Panc1 (cell line): ENCODE measurements around the gene MORC4. TPM values are rescaled to one million over a fixed set of nuclear protein-coding genes. Genes with fewer than 3 reads are reported as not detected.
A peak's percentile ranks its signal among the peaks of the same experiment; 100 is the strongest.

Experiments used
- ATAC-seq: fragments of 200-7000 bp; cut with Tn5 transposase; 2 replicates; pipeline ENCODE4 v1.9.1; 2020; ENCODE audit warnings: mild to moderate bottlenecking, moderate library complexity
- BruUV-seq: library from RNA; stranded (reverse); fragments of 400-500 nt; replicated peaks from 2 replicates; lab custom pipeline; 2021; lab: Mats Ljungman, UMichigan
- CTCF ChIA-PET: fragments of 300-600 bp; sonication (Branson Sonifier 250); formaldehyde crosslinking; loops from one replicate; lab custom pipeline; 2022; ENCODE audit warnings: antibody characterized with exemption; lab: Charles Lee
- POLR2A ChIA-PET: fragments of 300-600 bp; sonication (Branson Sonifier 250); formaldehyde crosslinking; loops from one replicate; lab custom pipeline; 2022; ENCODE audit warnings: antibody characterized with exemption; lab: Charles Lee
- DNase-seq: peaks from one replicate; pipeline ENCODE4 v3.0.0-alpha.2; 2010; ENCODE audit warnings: low read depth, low spot score
- H3K27ac ChIP-seq: 2 replicates; pipeline ENCODE4 v1.5.1; 2011; ENCODE audit warnings: mild to moderate bottlenecking, low read length, inconsistent platforms
- H3K27me3 ChIP-seq: fragments of 200-500 bp; sonication (Bioruptor generic); 2 replicates; pipeline ENCODE4 v1.6.0; 2014; ENCODE audit warnings: low read length, inconsistent platforms; ENCODE audit not compliant: control insufficient read depth, insufficient read depth
- H3K36me3 ChIP-seq: fragments of 200-500 bp; sonication (Bioruptor generic); 2 replicates; pipeline ENCODE4 v1.5.1; 2014; ENCODE audit warnings: inconsistent platforms, mild to moderate bottlenecking, low read length, moderate library complexity; ENCODE audit not compliant: control insufficient read depth, insufficient read depth
- H3K4me1 ChIP-seq: 2 replicates; pipeline ENCODE4 v1.5.1; 2011; ENCODE audit warnings: inconsistent platforms, mild to moderate bottlenecking, low read length, moderate library complexity; ENCODE audit not compliant: control insufficient read depth, insufficient read depth
- H3K4me3 ChIP-seq, 2 experiments: 2 replicates each; pipeline ENCODE4 v1.5.1; 2011 to 2012; ENCODE audit warnings: low read depth in 2 of 2, low read length in 2 of 2, mild to moderate bottlenecking in 2 of 2, inconsistent platforms in 1 of 2, moderate library complexity in 1 of 2
- H3K9me3 ChIP-seq: fragments of 200-500 bp; sonication (Bioruptor generic); 2 replicates; pipeline ENCODE4 v1.5.1; 2014; ENCODE audit warnings: low read depth, mild to moderate bottlenecking, inconsistent platforms, low read length, moderate library complexity; ENCODE audit not compliant: control insufficient read depth, insufficient read depth
- CTCF ChIP-seq: fragments of 450-650 bp; IDR thresholded peaks from 2 replicates; pipeline ENCODE4 v1.5.1; 2017; ENCODE audit warnings: mild to moderate bottlenecking
- POLR2AphosphoS5 ChIP-seq: IDR thresholded peaks from 2 replicates; pipeline ENCODE4 v1.6.1; 2012; ENCODE audit warnings: mild to moderate bottlenecking, low read depth, low read length, moderate library complexity
- REST ChIP-seq, 2 experiments: IDR thresholded peaks; 2 replicates each; pipeline ENCODE4 v1.6.1; 2011 to 2012; ENCODE audit warnings: low read depth in 2 of 2, control low read depth in 1 of 2, low read length in 1 of 2, mild to moderate bottlenecking in 1 of 2, moderate library complexity in 1 of 2; ENCODE audit not compliant: insufficient read depth in 1 of 2
- SIN3A ChIP-seq: IDR thresholded peaks from 2 replicates; pipeline ENCODE4 v1.6.1; 2012; ENCODE audit warnings: low read depth, mild to moderate bottlenecking, low read length, moderate library complexity, borderline replicate concordance; ENCODE audit not compliant: insufficient read depth
- TCF7L2 ChIP-seq: IDR thresholded peaks from 2 replicates; pipeline ENCODE4 v1.6.1; 2011; ENCODE audit warnings: mild to moderate bottlenecking, low read depth, low read length, inconsistent platforms
- in situ Hi-C: cut with HindIII; loops from 2 replicates; pipeline ENCODE4 v1.10.0; 2016; ENCODE audit warnings: low sequenced_read_pairs, low pct_unique_long_range_greater_than_20kb
- intact Hi-C: fragments of 100-400 bp; cut with micrococcal nuclease; formaldehyde crosslinking; loops from one replicate; pipeline ENCODE4 v1.10.0; 2022; ENCODE audit not compliant: unreplicated experiment
- total RNA-seq: library from RNA; stranded (reverse); gene quantifications from one replicate; pipeline ENCODE4 v1.2.1, GENCODE V29; 2021; ENCODE audit not compliant: unreplicated experiment

The MORC4 gene
- total RNA-seq, 1 experiment from 2014 or later = 7.4 TPM

- in situ Hi-C loops = no loop called here
- POLR2A ChIA-PET = no interaction called here
Observed at GRCh38 chrX:106897259-106897658, 102.8 kb downstream of the MORC4 start.

DNA sequence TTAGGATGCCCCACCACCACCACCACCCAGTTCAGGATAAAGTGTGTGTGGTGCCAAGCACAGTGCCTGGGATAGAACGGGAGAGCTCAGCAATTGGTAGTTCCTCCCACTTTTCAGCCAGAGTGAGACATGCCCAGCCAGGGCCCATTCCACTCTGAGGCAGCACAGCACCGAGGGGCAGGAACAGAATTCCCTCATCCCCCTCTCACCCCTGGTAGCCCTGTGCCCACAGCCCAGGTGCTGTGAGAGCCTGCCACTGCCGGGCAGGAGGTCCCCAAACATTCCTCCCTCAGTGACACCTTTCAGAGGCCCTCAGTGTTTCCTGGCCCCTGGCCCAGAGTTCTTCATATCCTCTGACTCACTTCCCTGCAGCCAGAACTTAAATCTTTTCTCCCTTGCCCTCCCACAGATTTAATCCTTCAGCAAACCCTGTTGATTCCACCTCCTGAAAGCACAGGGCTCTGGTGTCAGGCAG is 105.0 kb downstream of the MORC4 start:
- ChIA-PET POLR2A (no interaction called here), CTCF (interaction anchor here (1.1 to 1.5 kb wide), 2 partner anchors 65 to 100 kb away, joined by 3 to 13 read pairs; no protein-coding TSS in a partner anchor)
- in situ Hi-C loops (no loop called here), intact Hi-C loops (loop anchor here (1.0 to 2.0 kb wide), 2 partner anchors 58 to 66 kb away; no protein-coding TSS in a partner anchor)
- Histone ChIP-seq H3K27me3 (no peaks in the 10 kb centered on the region), H3K4me1 (peaks cover 19% of the 10 kb centered on the region), H3K36me3 (no peaks in the 10 kb centered on the region), H3K27ac (peak overlapping the region; percentile 55; the same call in 1 of the 2 replicates), H3K9me3 (no peaks in the 10 kb centered on the region), H3K4me3 (peak overlapping the region in 1 of 2 experiments; percentile 38; a peak in 2 of 4 replicates)
- ATAC-seq (peak; percentile 81), DNase-seq (no peak)
- no peak for TF ChIP-seq POLR2AphosphoS5
- BruUV-seq = no TSS peak

More at GRCh38 chrX:106897259-106897658, 102.8 kb downstream of the MORC4 start:
- ATAC-seq (no peak), DNase-seq (no peak)
- CTCF ChIA-PET = interaction anchor here (0.5 to 1.9 kb wide), 3 partner anchors 23 to 93 kb away, joined by 3 to 25 read pairs (median 7); no protein-coding TSS in a partner anchor
- TF ChIP-seq TCF7L2 = no peak
- no peak for TF ChIP-seq CTCF
- TF ChIP-seq SIN3A = no peak
- TF ChIP-seq POLR2AphosphoS5 = no peak
- no peak for TF ChIP-seq REST (IDR thresholded peaks at IDR 0.05; ENCODE audit: insufficient read depth in 1 of 2, low read depth in 2 of 2, low read length in 1 of 2)
- no TSS peak for BruUV-seq
- intact Hi-C loops = no loop called here
- no peaks in the 10 kb centered on the region for H3K9me3 ChIP-seq
- H3K36me3 ChIP-seq = no peaks in the 10 kb centered on the region
- no peaks in the 10 kb centered on the region for H3K27me3 ChIP-seq
- H3K4me3 ChIP-seq = no peak overlapping the region
- H3K4me1 ChIP-seq = peaks cover 19% of the 10 kb centered on the region
- no peak overlapping the region for H3K27ac ChIP-seq

GRCh38 chrX:106894392-106894909 is 105.6 kb downstream of the MORC4 start:
- ATAC-seq (peak; percentile 93), DNase-seq (peak; percentile 62)
- no peaks in the 10 kb centered on the region for H3K9me3 ChIP-seq
- BruUV-seq = no TSS peak
- peaks cover 19% of the 10 kb centered on the region for H3K4me1 ChIP-seq
- peak overlapping the region in 1 of 2 experiments; percentile 38; a peak in 2 of 4 replicates for H3K4me3 ChIP-seq
- TF ChIP-seq POLR2AphosphoS5 (no peak), CTCF (peak; percentile 92)
- in situ Hi-C loops = no loop called here
- CTCF ChIA-PET = interaction anchor here (1.1 to 1.5 kb wide), 2 partner anchors 66 to 101 kb away, joined by 3 to 13 read pairs; no protein-coding TSS in a partner anchor
- POLR2A ChIA-PET = no interaction called here
- intact Hi-C loops = loop anchor here (1.0 to 2.0 kb wide), 2 partner anchors 59 to 66 kb away; no protein-coding TSS in a partner anchor
- no peaks in the 10 kb centered on the region for H3K36me3 ChIP-seq
- H3K27me3 ChIP-seq = no peaks in the 10 kb centered on the region
- peak overlapping the region; percentile 55; the same call in 1 of the 2 replicates for H3K27ac ChIP-seq
